Measurements from ENCODE around the gene ITGA5.

Gene ITGA5

GRCh38 chr12:54392485-54393206 lies 26.4 kb downstream of the ITGA5 start:
- H3K4me3 ChIP-seq (ENCODE audit: low read depth, low read length) = no peak overlapping the region
- no peak for TF ChIP-seq CTCF (IDR thresholded peaks at IDR 0.05; ENCODE audit: low read depth, low read length)
- in situ Hi-C loops (cut with HindIII; ENCODE audit: low sequenced_read_pairs) = no loop called here
- DNase-seq (ENCODE audit: low read depth, low spot score) = no peak

GRCh38 chr12:54390668-54391551 lies 28.2 kb downstream of the ITGA5 start:
- TF ChIP-seq CTCF (IDR thresholded peaks at IDR 0.05; ENCODE audit: low read depth, low read length) = peak; percentile 15
- in situ Hi-C loops (cut with HindIII; ENCODE audit: low sequenced_read_pairs) = no loop called here
- H3K4me3 ChIP-seq (ENCODE audit: low read depth, low read length) = peak overlapping the region; percentile 26
- DNase-seq (ENCODE audit: low read depth, low spot score) = no peak

- in situ Hi-C loops (cut with HindIII; ENCODE audit: low sequenced_read_pairs) = no loop called here
- no peak overlapping the region for H3K4me3 ChIP-seq (ENCODE audit: low read depth, low read length)
Measured at GRCh38 chr12:54390176-54390667, 28.8 kb downstream of the ITGA5 start.

GRCh38 chr12:54389607-54390175 lies 29.4 kb downstream of the ITGA5 start:
- no peak overlapping the region for H3K4me3 ChIP-seq (ENCODE audit: low read depth, low read length)
- no peak for DNase-seq (ENCODE audit: low read depth, low spot score)
- no peak for TF ChIP-seq CTCF (IDR thresholded peaks at IDR 0.05; ENCODE audit: low read depth, low read length)
- in situ Hi-C loops (cut with HindIII; ENCODE audit: low sequenced_read_pairs) = no loop called here

More at GRCh38 chr12:54390176-54390667, 28.8 kb downstream of the ITGA5 start:
- DNase-seq (ENCODE audit: low read depth, low spot score) = no peak
- no peak for TF ChIP-seq CTCF (IDR thresholded peaks at IDR 0.05; ENCODE audit: low read depth, low read length)

GRCh38 chr12:54389134-54389508 lies 29.9 kb downstream of the ITGA5 start:
- in situ Hi-C loops (cut with HindIII; ENCODE audit: low sequenced_read_pairs) = no loop called here
- TF ChIP-seq CTCF (IDR thresholded peaks at IDR 0.05; ENCODE audit: low read depth, low read length) = no peak
- no peak for DNase-seq (ENCODE audit: low read depth, low spot score)
- H3K4me3 ChIP-seq (ENCODE audit: low read depth, low read length) = no peak overlapping the region
